C4-2B (cell line): ENCODE data around the gene SARNP.

Source experiments
- H3K27ac ChIP-seq: fragments of 450-650 bp; 2 replicates; pipeline ENCODE4 v1.5.1; 2017
- ZFX ChIP-seq: fragments of 450-650 bp; IDR thresholded peaks from 2 replicates; pipeline ENCODE4 v1.6.1; 2017
- TF ChIP-seq, protein P1 (sequence below): fragments of 450-650 bp; conservative IDR thresholded peaks from 2 replicates; pipeline ENCODE4 v1.5.1; 2017; ENCODE audit warnings: mild to moderate bottlenecking

SARNP gene

DNA sequence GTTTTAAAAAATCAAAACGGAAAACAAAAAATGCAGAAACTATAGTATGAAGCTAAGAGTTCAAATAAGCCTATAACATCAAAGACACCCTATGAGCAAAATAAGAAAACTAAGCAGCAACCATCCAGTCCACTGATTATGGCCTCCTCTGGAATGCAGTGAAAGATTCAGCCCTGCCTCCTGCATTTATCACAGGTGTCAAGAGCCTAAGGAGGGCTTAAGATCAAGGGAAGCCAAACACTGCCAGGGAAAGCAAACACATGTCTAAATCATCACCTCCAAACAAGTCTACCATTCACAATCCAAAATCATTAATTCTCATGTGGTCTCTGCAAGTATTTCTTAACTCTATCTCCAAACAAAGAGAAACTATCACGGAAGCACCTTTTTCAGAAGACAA lies 28.4 kb downstream of the SARNP start:
- no peak overlapping the region for H3K27ac ChIP-seq
- TF ChIP-seq, protein P1, sequence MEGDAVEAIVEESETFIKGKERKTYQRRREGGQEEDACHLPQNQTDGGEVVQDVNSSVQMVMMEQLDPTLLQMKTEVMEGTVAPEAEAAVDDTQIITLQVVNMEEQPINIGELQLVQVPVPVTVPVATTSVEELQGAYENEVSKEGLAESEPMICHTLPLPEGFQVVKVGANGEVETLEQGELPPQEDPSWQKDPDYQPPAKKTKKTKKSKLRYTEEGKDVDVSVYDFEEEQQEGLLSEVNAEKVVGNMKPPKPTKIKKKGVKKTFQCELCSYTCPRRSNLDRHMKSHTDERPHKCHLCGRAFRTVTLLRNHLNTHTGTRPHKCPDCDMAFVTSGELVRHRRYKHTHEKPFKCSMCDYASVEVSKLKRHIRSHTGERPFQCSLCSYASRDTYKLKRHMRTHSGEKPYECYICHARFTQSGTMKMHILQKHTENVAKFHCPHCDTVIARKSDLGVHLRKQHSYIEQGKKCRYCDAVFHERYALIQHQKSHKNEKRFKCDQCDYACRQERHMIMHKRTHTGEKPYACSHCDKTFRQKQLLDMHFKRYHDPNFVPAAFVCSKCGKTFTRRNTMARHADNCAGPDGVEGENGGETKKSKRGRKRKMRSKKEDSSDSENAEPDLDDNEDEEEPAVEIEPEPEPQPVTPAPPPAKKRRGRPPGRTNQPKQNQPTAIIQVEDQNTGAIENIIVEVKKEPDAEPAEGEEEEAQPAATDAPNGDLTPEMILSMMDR = no peak
- no peak for TF ChIP-seq ZFX

DNA sequence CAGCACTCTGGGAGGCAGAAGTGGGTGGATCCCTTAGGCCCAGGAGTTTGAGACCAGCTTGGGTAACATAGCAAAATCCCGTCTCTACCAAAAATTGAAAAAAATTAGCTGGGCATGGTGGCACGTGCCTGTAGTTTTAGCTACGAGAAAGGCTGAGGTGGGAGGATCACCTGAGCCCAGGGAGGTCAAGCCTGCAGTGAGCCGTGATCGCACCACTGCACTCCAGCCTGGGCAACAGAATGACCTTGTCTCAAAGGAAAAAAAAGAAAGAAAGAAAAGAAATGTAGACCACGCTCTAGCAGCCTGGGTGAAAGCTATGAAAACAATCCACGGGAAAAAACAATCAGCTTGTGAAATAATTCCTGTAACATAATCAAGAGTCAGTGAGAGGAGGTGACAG lies 29.0 kb downstream of the SARNP start:
- TF ChIP-seq, protein P1 = no peak
- TF ChIP-seq ZFX = no peak
- H3K27ac ChIP-seq = no peak overlapping the region

DNA sequence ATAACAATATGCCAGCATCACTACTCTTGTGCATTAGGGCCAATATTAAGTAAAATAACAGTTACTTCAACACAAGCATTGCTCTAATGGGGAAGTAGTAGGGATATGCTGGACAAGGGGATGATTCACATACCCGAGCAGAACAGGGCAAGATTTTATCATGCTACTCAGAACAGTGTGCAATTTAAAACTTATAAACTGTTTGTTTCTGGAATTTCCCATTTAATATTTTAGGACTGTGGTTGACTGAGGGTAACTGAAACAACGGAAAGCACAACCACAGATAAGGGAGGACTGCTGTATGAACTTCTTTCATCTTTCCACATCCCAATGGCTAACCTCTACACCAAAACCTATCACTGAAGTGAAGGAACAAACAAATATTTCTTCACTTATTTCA lies 36.8 kb downstream of the SARNP start:
- TF ChIP-seq ZFX = no peak
- TF ChIP-seq, protein P1 = no peak
- no peak overlapping the region for H3K27ac ChIP-seq

DNA sequence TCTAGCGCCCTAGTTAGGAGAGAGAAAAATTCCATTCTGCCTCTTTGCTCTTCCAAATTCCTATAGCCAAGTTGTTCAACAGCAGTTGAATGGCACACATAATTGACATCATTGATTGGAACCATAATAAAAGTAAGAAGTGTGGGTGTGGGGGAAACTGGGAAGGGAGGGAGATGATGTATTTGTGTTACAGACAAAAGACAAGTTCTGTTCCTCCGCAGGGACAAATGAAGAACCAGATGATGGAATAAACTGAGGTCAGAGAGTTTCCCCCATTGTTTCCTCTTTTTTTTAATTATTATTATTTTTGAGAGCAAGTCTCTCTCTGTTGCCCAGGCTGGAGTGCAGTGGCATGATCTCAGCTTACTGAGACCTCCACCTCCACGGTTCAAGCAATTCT lies 39.7 kb downstream of the SARNP start:
- no peak overlapping the region for H3K27ac ChIP-seq
- TF ChIP-seq, protein P1 = no peak
- TF ChIP-seq ZFX = no peak

DNA sequence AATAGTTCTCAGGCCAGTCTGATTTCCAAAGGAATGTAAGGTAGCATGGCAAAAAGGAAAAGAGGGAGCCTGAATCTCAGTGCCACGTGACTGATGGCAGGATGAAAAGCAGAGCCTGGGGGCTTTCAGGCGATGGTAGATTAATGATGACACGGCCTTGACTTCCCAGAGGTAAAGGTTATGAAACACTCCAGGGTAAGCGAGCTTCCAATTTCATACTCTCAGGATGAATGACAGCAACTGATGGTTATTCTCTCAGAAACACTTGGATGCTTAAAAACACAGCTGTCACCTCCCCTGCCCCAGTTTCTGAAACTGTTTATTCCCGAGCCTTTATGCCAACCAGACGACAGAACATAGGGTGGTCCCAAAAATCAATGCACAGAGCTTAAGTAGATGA lies 45.8 kb downstream of the SARNP start:
- no peak overlapping the region for H3K27ac ChIP-seq
- no peak for TF ChIP-seq ZFX
- TF ChIP-seq, protein P1 = no peak

DNA sequence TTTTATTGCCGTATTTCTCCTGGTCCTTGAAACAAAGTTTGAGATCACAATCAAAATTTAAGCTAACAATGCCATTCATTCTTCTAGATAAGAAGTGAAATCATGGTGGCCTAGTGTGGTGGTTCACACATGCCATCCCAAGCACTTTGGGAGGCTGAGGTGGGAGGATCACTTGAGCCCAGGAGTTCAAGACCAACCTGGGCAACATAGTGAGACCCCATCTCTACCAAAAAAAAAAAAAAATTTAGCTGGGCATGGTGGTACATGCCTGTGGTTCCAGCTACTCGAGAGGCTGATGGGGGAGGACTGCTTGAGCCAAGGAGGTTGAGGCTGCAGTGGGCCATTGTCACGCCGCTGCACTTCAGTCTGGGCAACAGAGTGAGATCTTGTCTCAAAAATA lies 50.4 kb downstream of the SARNP start:
- TF ChIP-seq, protein P1 = no peak
- TF ChIP-seq ZFX = no peak
- H3K27ac ChIP-seq = no peak overlapping the region

DNA sequence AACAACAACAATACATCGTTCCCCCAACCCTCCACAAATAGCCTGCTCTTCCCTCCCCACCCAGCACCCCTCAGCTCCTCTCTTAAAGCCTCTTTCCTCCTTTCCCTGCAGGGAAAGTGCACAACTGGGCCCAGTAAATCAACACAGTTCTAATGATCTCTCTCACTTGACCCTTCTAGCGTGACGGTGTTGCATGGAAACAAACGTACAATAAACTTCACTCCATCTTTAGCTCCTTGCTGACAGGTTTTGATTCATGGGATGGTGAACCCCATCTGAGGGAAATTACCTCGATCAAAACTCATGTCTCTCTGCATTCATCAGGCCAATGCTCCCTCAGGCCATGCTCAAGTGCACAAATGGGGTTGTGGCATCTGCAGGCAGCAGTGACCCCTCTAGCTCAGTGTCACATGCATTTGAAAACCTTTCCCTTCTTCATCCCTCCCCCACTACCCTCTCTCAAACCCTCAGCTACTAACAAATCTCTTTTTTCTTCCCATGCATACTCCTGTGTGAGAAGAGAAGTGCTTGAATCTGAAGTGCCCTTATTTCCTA lies 51.7 kb downstream of the SARNP start:
- H3K27ac ChIP-seq = no peak overlapping the region
- TF ChIP-seq ZFX = no peak
- TF ChIP-seq, protein P1 = no peak
